NT2/D1 (cell line): Measurements from ENCODE around the gene ST8SIA5.

Experiments used
- SUZ12 ChIP-seq: IDR thresholded peaks from 2 replicates; pipeline ENCODE4 v1.6.1; 2011; ENCODE audit not compliant: insufficient read length, insufficient read depth; ENCODE audit errors: extremely low read depth
- YY1 ChIP-seq: IDR thresholded peaks from 2 replicates; pipeline ENCODE4 v1.6.1; 2011; ENCODE audit not compliant: insufficient read length, insufficient read depth
- ZNF274 ChIP-seq: IDR thresholded peaks from 2 replicates; pipeline ENCODE4 v1.6.1; 2011; ENCODE audit warnings: mild to moderate bottlenecking, low read depth, low read length

DNA sequence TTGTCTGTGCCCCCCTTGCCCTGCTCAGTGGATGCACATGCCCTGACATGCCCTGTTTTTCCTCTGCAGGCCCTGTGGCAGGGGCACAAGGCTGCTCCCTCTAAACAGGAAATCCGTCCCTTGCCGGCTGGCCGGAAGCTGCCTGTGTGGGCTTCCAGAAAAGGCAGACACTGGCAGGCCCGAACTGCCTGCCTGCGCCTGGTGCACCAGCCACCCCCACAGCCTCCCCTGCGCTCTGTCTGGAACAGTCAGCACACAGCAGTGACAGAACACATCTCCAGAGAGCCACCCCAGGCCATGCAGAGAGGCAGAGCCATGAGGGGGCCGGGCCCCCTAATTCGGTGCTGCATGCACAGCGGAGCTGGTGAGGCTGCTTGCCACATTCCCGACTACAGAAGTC, 133.3 kb downstream of the ST8SIA5 start:
- TF ChIP-seq SUZ12 (no peak), YY1 (no peak), ZNF274 (no peak)
